Fibroblast of the conjunctiva (primary cell): ENCODE results near the gene HEMGN.
"Not testable (repeated sequence)": the region's sequence is repeated elsewhere in the genome, so short reads cannot be mapped to it uniquely, and the experiment has no call there.

Experiments used
- DNase-seq: peaks from one replicate; pipeline ENCODE4 v3.0.0-alpha.2; 2010; ENCODE audit warnings: low read depth

The HEMGN gene

GRCh38 chr9:97964901-97965300, 26.9 kb upstream of the HEMGN start:
- DNase-seq = no peak

- no peak for DNase-seq
Observed at GRCh38 chr9:97963232-97963631, 25.3 kb upstream of the HEMGN start.

- no peak for DNase-seq
Observed at GRCh38 chr9:97962575-97962974, 24.6 kb upstream of the HEMGN start.

- no peak for DNase-seq
Observed at GRCh38 chr9:97962136-97962535, 24.2 kb upstream of the HEMGN start.

- no peak for DNase-seq
Observed at GRCh38 chr9:97961361-97961760, 23.4 kb upstream of the HEMGN start.

- DNase-seq = not testable (repeated sequence)
Observed at GRCh38 chr9:97960678-97961328, 22.8 kb upstream of the HEMGN start.

GRCh38 chr9:97959585-97959984, 21.6 kb upstream of the HEMGN start:
- no peak for DNase-seq

GRCh38 chr9:97958812-97959511, 21.0 kb upstream of the HEMGN start:
- no peak for DNase-seq

GRCh38 chr9:97956331-97956730, 18.4 kb upstream of the HEMGN start:
- no peak for DNase-seq

GRCh38 chr9:97954550-97954989, 16.6 kb upstream of the HEMGN start:
- no peak for DNase-seq

- not testable (repeated sequence) for DNase-seq
Observed at GRCh38 chr9:97950873-97951272, 12.9 kb upstream of the HEMGN start.

GRCh38 chr9:97947094-97947493, 9.1 kb upstream of the HEMGN start:
- DNase-seq = not testable (repeated sequence)

- not testable (repeated sequence) for DNase-seq
Observed at GRCh38 chr9:97945470-97945869, 7.5 kb upstream of the HEMGN start.

- no peak for DNase-seq
Observed at GRCh38 chr9:97944612-97945011, 6.6 kb upstream of the HEMGN start.

GRCh38 chr9:97943308-97943855, 5.4 kb upstream of the HEMGN start:
- DNase-seq = no peak

- no peak for DNase-seq
Observed at GRCh38 chr9:97941323-97941722, 3.4 kb upstream of the HEMGN start.

GRCh38 chr9:97940741-97941140, 2.8 kb upstream of the HEMGN start:
- DNase-seq = no peak

- DNase-seq = no peak
Observed at GRCh38 chr9:97940233-97940632, 2.3 kb upstream of the HEMGN start.

- DNase-seq = no peak
Observed at GRCh38 chr9:97936998-97937397, 974 bp downstream of the HEMGN start.

GRCh38 chr9:97935276-97935675, 2.7 kb downstream of the HEMGN start:
- DNase-seq = no peak

GRCh38 chr9:97934321-97935115, 3.5 kb downstream of the HEMGN start:
- DNase-seq = no peak

- DNase-seq = no peak
Observed at GRCh38 chr9:97933297-97933998, 4.5 kb downstream of the HEMGN start.
